IMR-90 (cell line): ENCODE data around the gene MORF4L1. TPM values are rescaled to one million over a fixed set of nuclear protein-coding genes. Genes with fewer than 3 reads are reported as not detected.

Experiments
- ATAC-seq: fragments of 200-7000 bp; cut with Tn5 transposase; 2 replicates; pipeline ENCODE4 v1.9.1; 2020; ENCODE audit warnings: low read depth, mild to moderate bottlenecking, moderate library complexity
- BruUV-seq: library from RNA; stranded (reverse); fragments of 400-500 nt; replicated peaks from 2 replicates; lab custom pipeline; 2021; lab: Mats Ljungman, UMichigan
- CTCF ChIA-PET: fragments of 300-600 bp; formaldehyde crosslinking; extraction: SDS; loops from one replicate; lab custom pipeline; 2021; ENCODE audit warnings: antibody characterized with exemption; lab: Yijun Ruan, JAX
- POLR2A ChIA-PET: fragments of 300-600 bp; sonication (Branson Sonifier 250); formaldehyde crosslinking; loops from one replicate; lab custom pipeline; 2022; ENCODE audit warnings: antibody characterized with exemption; ENCODE audit not compliant: unreplicated experiment; lab: Charles Lee
- DNase-seq: peaks from one replicate; pipeline ENCODE4 v3.0.0; 2013
- H2AFZ ChIP-seq: replicated peaks from 2 replicates; pipeline ENCODE3; 2013; ENCODE audit warnings: low read length, mild to moderate bottlenecking; ENCODE audit not compliant: poor library complexity
- H2AK5ac ChIP-seq: 2 replicates; pipeline ENCODE4 v1.6.1; 2013; ENCODE audit warnings: low read depth, low read length, inconsistent platforms
- H2AK9ac ChIP-seq: replicated peaks from 2 replicates; pipeline ENCODE3; 2013; ENCODE audit warnings: mild to moderate bottlenecking, low read depth, low read length, moderate library complexity; ENCODE audit not compliant: poor library complexity
- H2BK120ac ChIP-seq: 2 replicates; pipeline ENCODE4 v1.6.1; 2013; ENCODE audit warnings: low read depth, low read length, inconsistent platforms
- H2BK15ac ChIP-seq: 3 replicates; pipeline ENCODE4 v1.6.1; 2013; ENCODE audit warnings: low read depth, low read length, inconsistent platforms
- H2BK20ac ChIP-seq: 2 replicates; pipeline ENCODE4 v1.6.1; 2013; ENCODE audit warnings: low read depth, mild to moderate bottlenecking, inconsistent platforms, low read length, moderate library complexity
- H2BK5ac ChIP-seq: 2 replicates; pipeline ENCODE4 v1.6.1; 2013; ENCODE audit warnings: mild to moderate bottlenecking, low read depth, low read length, inconsistent platforms; ENCODE audit not compliant: poor library complexity, severe bottlenecking
- H3K14ac ChIP-seq: replicated peaks from 2 replicates; pipeline ENCODE4 v1.6.1; 2013; ENCODE audit warnings: low read depth, low read length, inconsistent platforms
- H3K18ac ChIP-seq: 2 replicates; pipeline ENCODE4 v1.6.1; 2013; ENCODE audit warnings: low read depth, low read length, control low read depth
- H3K23ac ChIP-seq: 2 replicates; pipeline ENCODE4 v1.6.1; 2013; ENCODE audit warnings: low read depth, low read length, inconsistent platforms
- H3K27ac ChIP-seq: 2 replicates; pipeline ENCODE4 v1.5.1; 2013; ENCODE audit warnings: mild to moderate bottlenecking, control low read depth, low read length; ENCODE audit not compliant: insufficient read depth
- H3K27me3 ChIP-seq: 2 replicates; pipeline ENCODE4 v1.6.1; 2013; ENCODE audit warnings: low read length; ENCODE audit not compliant: control insufficient read depth, insufficient read depth
- H3K36me3 ChIP-seq: 2 replicates; pipeline ENCODE4 v1.6.1; 2013; ENCODE audit warnings: low read length, mixed read lengths; ENCODE audit not compliant: control insufficient read depth, insufficient read depth
- H3K4ac ChIP-seq: 2 replicates; pipeline ENCODE4 v1.6.1; 2013; ENCODE audit warnings: low read depth, low read length, inconsistent platforms
- H3K4me1 ChIP-seq: 2 replicates; pipeline ENCODE4 v1.6.1; 2013; ENCODE audit warnings: low read length, mixed read lengths; ENCODE audit not compliant: control insufficient read depth, insufficient read depth
- H3K4me2 ChIP-seq: 2 replicates; pipeline ENCODE4 v1.6.1; 2013; ENCODE audit warnings: low read depth, mild to moderate bottlenecking, control low read depth, low read length, moderate library complexity
- H3K4me3 ChIP-seq: 2 replicates; pipeline ENCODE4 v1.5.1; 2013; ENCODE audit warnings: low read depth, mild to moderate bottlenecking, control low read depth, low read length, moderate library complexity; ENCODE audit not compliant: insufficient read depth
- H3K56ac ChIP-seq: 2 replicates; pipeline ENCODE4 v1.6.1; 2013; ENCODE audit warnings: low read length, inconsistent platforms; ENCODE audit not compliant: insufficient read depth; ENCODE audit errors: extremely low read depth
- H3K79me1 ChIP-seq, 2 experiments: 2 replicates each; pipeline ENCODE4 v1.6.1; 2013; ENCODE audit warnings: low read length in 2 of 2, inconsistent platforms in 1 of 2, low read depth in 1 of 2
- H3K9ac ChIP-seq: 2 replicates; pipeline ENCODE4 v1.6.1; 2013; ENCODE audit warnings: low read depth, low read length, control low read depth
- H3K9me1 ChIP-seq: 2 replicates; pipeline ENCODE4 v1.6.1; 2013; ENCODE audit warnings: low read length, inconsistent platforms; ENCODE audit not compliant: insufficient read depth
- H3K9me3 ChIP-seq: 2 replicates; pipeline ENCODE4 v1.6.1; 2013; ENCODE audit warnings: low read length; ENCODE audit not compliant: control insufficient read depth, insufficient read depth
- H4K20me1 ChIP-seq: 2 replicates; pipeline ENCODE4 v1.6.1; 2013; ENCODE audit warnings: low read length, inconsistent platforms; ENCODE audit not compliant: insufficient read depth
- H4K5ac ChIP-seq: 2 replicates; pipeline ENCODE4 v1.6.1; 2013; ENCODE audit warnings: mild to moderate bottlenecking, low read depth, low read length, control low read depth
- H4K8ac ChIP-seq, 2 experiments: 2 replicates each; pipeline ENCODE4 v1.6.1; 2013; ENCODE audit warnings: low read depth in 2 of 2, low read length in 2 of 2, control low read depth in 1 of 2, inconsistent platforms in 1 of 2
- H4K91ac ChIP-seq: 2 replicates; pipeline ENCODE4 v1.6.1; 2013; ENCODE audit warnings: low read depth, low read length, inconsistent platforms; ENCODE audit not compliant: insufficient read depth
- BHLHE40 ChIP-seq: fragments of 150-350 bp; IDR thresholded peaks from 2 replicates; pipeline ENCODE4 v1.6.1; 2016; ENCODE audit warnings: mild to moderate bottlenecking, low read depth, low read length
- FOS ChIP-seq: fragments of 150-350 bp; IDR thresholded peaks from 2 replicates; pipeline ENCODE4 v1.6.1; 2016; ENCODE audit warnings: low read depth, low read length
- dilution Hi-C: fragments of 300-500 bp; cut with HindIII; formaldehyde crosslinking; loops from one replicate; pipeline ENCODE4 v1.14.3; 2018; ENCODE audit warnings: low sequenced_read_pairs; ENCODE audit not compliant: unreplicated experiment
- in situ Hi-C: fragments of 300-500 bp; cut with MboI; formaldehyde crosslinking; loops from 3 replicates; pipeline ENCODE4 v1.14.3; 2019; ENCODE audit warnings: low sequenced_read_pairs, inconsistent platforms, mixed read lengths
- intact Hi-C: fragments of 100-400 bp; cut with micrococcal nuclease; formaldehyde crosslinking; loops from 2 replicates; pipeline ENCODE4 v1.10.0; 2022
- polyA plus RNA-seq, 3 experiments: library from polyadenylated mRNA; depleted of rRNA; stranded (reverse); fragments of >200 nt; gene quantifications; 2 replicates each; pipeline ENCODE4 v1.2.3, GENCODE V29; 2012; ENCODE audit warnings: low replicate concordance in 1 of 3
- total RNA-seq: library from RNA; depleted of rRNA; stranded (reverse); fragments of >200 nt; gene quantifications from 2 replicates; pipeline ENCODE4 v1.2.3, GENCODE V29; 2012

MORF4L1 gene
- total and polyA plus RNA-seq, 2 of the 4 experiments (the other 2 are of a cell fraction): 217 to 392 TPM

GRCh38 chr15:78880242-78880533 is 7.5 kb downstream of the MORF4L1 start:
- Histone ChIP-seq H3K36me3 (peaks cover 26% of the 10 kb centered on the region), H3K9ac (no peak overlapping the region), H4K20me1 (peaks cover 98% of the 10 kb centered on the region), H3K4me2 (peak overlapping the region; percentile 69), H3K9me3 (no peaks in the 10 kb centered on the region), H2BK15ac (no peak overlapping the region), H4K91ac (no peak overlapping the region), H3K27ac (peak overlapping the region; percentile 17; the same call in 1 of the 2 replicates), H2AK5ac (no peak overlapping the region), H3K56ac (no peak overlapping the region), H4K8ac (no peak overlapping the region), H3K79me1 (peaks cover 0 to 13% of the 10 kb centered on the region in 2 experiments; a peak in 2 of 4 replicates), H2BK120ac (no peak overlapping the region), H2AFZ (no peak overlapping the region), H2AK9ac (no peak overlapping the region), H3K27me3 (no peaks in the 10 kb centered on the region), H3K4ac (no peak overlapping the region), H3K9me1 (peaks cover 3% of the 10 kb centered on the region; the same call in 1 of the 2 replicates), H3K4me1 (peaks cover 15% of the 10 kb centered on the region), H3K14ac (no peak overlapping the region), H3K4me3 (no peak overlapping the region), H2BK5ac (peak overlapping the region; percentile 82), H2BK20ac (no peak overlapping the region), H3K23ac (no peak overlapping the region), H4K5ac (no peak overlapping the region), H3K18ac (no peak overlapping the region)
- intact Hi-C loops: loop anchor here (10.0 kb wide), 1 partner anchor 265 kb away; no protein-coding TSS in a partner anchor
- ATAC-seq (peak; percentile 22; the same call in 1 of the 2 replicates), DNase-seq (peak; percentile 76)
- TF ChIP-seq FOS (0 out of 2 replicates have a peak, but pooled peaks have one; percentile 51), BHLHE40 (no peak)
- ChIA-PET CTCF (interaction anchor here (0.5 to 0.7 kb wide), 2 partner anchors 11 to 20 kb away, joined by 4 to 9 read pairs; no protein-coding TSS in a partner anchor), POLR2A (no interaction called here)
- no TSS peak for BruUV-seq
- in situ Hi-C loops: no loop called here
- dilution Hi-C loops: no loop called here
